ENCODE data around the gene FLNB.
"Not testable (repeated sequence)": the region's sequence is repeated elsewhere in the genome, so short reads cannot be mapped to it uniquely, and the experiment has no call there.

FLNB gene

DNA sequence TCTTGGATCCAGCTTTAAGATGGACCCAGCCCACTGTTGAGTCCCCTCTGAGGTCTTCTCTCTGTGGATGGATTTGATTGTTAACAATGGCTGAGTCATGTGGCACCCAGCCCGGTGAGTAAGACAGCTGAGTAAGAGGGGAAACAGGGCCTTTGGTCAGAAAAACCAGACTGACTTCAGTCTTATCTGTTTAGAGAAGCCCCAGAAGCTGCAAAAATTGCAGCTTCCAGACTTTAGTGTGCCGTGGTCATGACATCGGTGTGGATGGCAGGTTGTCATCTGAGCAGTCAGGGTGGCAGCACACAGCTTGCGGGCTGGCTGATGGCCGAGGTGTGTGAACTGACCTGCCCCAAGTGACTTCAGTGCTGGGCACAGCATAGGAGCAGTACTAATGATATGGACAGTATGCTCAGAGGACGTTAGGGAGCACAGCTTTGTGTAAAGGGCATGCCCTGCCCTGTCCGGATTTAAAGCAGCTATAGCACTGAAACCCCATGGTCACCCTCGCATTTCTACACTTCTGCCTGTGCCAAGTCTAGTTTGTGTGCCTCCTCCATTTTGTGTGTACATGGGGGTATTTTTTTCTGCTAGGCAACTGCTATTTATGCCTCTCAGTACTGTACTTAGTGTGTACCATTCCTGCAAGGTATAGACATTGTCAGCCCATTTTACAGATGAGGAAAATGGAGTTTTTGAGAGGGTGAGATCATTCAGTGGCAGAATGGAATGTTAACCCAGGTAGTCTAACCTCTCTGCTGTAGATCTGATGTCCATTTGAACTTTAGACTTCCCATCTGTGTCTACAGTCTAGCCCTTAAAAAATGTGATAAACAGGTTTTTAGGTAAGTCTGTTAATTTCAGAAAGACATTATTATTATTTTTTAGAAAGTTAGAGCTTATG, 44.4 kb downstream of the FLNB start:
- Histone ChIP-seq H3K9me3 (ENCODE audit: insufficient read depth, low read depth, low read length) (no peaks in the 10 kb centered on the region), H3K9me2 (replicated peaks; ENCODE audit: low read depth, low read length) (no peaks in the 10 kb centered on the region), H3K27me3 (ENCODE audit: insufficient read depth, low read length, poor library complexity, severe bottlenecking) (no peaks in the 10 kb centered on the region), H3K4me1 (ENCODE audit: insufficient read depth, low read length, poor library complexity, severe bottlenecking) (peaks cover 4% of the 10 kb centered on the region), H3K36me3 (ENCODE audit: insufficient read depth, low read length) (no peaks in the 10 kb centered on the region; the same call in 1 of the 2 replicates), H4K20me1 (ENCODE audit: insufficient read depth, low read length, poor library complexity, severe bottlenecking) (no peaks in the 10 kb centered on the region), H3K4me3 (ENCODE audit: low read length, poor library complexity, severe bottlenecking) (no peak overlapping the region), H3K9ac (ENCODE audit: low read depth, low read length, poor library complexity, severe bottlenecking) (no peak overlapping the region), H3K79me2 (ENCODE audit: insufficient read depth, low read length) (peaks cover 10% of the 10 kb centered on the region; the same call in 1 of the 2 replicates), H2AFZ (ENCODE audit: low read length) (no peak overlapping the region), H3K4me2 (ENCODE audit: low read depth, low read length, poor library complexity, severe bottlenecking) (no peak overlapping the region), H3F3A (ENCODE audit: low read depth) (no peaks in the 10 kb centered on the region)
- TF ChIP-seq, protein P1, sequence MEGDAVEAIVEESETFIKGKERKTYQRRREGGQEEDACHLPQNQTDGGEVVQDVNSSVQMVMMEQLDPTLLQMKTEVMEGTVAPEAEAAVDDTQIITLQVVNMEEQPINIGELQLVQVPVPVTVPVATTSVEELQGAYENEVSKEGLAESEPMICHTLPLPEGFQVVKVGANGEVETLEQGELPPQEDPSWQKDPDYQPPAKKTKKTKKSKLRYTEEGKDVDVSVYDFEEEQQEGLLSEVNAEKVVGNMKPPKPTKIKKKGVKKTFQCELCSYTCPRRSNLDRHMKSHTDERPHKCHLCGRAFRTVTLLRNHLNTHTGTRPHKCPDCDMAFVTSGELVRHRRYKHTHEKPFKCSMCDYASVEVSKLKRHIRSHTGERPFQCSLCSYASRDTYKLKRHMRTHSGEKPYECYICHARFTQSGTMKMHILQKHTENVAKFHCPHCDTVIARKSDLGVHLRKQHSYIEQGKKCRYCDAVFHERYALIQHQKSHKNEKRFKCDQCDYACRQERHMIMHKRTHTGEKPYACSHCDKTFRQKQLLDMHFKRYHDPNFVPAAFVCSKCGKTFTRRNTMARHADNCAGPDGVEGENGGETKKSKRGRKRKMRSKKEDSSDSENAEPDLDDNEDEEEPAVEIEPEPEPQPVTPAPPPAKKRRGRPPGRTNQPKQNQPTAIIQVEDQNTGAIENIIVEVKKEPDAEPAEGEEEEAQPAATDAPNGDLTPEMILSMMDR (conservative IDR thresholded peaks at IDR 0.05; ENCODE audit: low read length) = no peak
- no peak for TF ChIP-seq EZH2phosphoT487 (IDR thresholded peaks at IDR 0.05; ENCODE audit: borderline replicate concordance)

DNA sequence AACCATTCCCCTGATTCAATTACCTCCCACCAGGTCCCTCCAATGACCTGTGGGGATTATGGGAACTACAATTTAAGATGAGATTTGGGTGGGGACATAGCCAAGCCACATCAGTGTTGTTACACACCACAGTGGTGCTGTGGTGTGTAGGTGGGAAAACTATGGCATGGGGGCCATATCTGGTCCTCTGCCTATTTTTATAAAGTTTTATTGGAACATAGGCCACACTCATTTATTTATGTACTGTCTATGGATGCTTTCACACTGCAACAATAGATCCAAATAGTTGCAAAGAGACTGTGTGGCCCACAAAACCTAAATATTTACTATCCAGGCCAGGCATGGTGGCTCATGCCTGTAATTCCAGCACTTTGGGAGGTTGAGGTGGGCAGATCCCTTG, 46.4 kb downstream of the FLNB start:
- Histone ChIP-seq H3K36me3 (ENCODE audit: insufficient read depth, low read length) (no peaks in the 10 kb centered on the region; the same call in 1 of the 2 replicates), H3K9me2 (replicated peaks; ENCODE audit: low read depth, low read length) (no peaks in the 10 kb centered on the region), H3K79me2 (ENCODE audit: insufficient read depth, low read length) (peaks cover 10% of the 10 kb centered on the region; the same call in 1 of the 2 replicates), H4K20me1 (ENCODE audit: insufficient read depth, low read length, poor library complexity, severe bottlenecking) (no peaks in the 10 kb centered on the region), H3K4me3 (ENCODE audit: low read length, poor library complexity, severe bottlenecking) (no peak overlapping the region), H3K27me3 (ENCODE audit: insufficient read depth, low read length, poor library complexity, severe bottlenecking) (no peaks in the 10 kb centered on the region), H3K9ac (ENCODE audit: low read depth, low read length, poor library complexity, severe bottlenecking) (no peak overlapping the region), H3K4me2 (ENCODE audit: low read depth, low read length, poor library complexity, severe bottlenecking) (no peak overlapping the region), H2AFZ (ENCODE audit: low read length) (no peak overlapping the region), H3K4me1 (ENCODE audit: insufficient read depth, low read length, poor library complexity, severe bottlenecking) (peaks cover 4% of the 10 kb centered on the region), H3F3A (ENCODE audit: low read depth) (no peaks in the 10 kb centered on the region), H3K9me3 (ENCODE audit: insufficient read depth, low read depth, low read length) (no peaks in the 10 kb centered on the region)
- TF ChIP-seq, protein P1 (conservative IDR thresholded peaks at IDR 0.05; ENCODE audit: low read length) = no peak
- TF ChIP-seq EZH2phosphoT487 (IDR thresholded peaks at IDR 0.05; ENCODE audit: borderline replicate concordance) = no peak

DNA sequence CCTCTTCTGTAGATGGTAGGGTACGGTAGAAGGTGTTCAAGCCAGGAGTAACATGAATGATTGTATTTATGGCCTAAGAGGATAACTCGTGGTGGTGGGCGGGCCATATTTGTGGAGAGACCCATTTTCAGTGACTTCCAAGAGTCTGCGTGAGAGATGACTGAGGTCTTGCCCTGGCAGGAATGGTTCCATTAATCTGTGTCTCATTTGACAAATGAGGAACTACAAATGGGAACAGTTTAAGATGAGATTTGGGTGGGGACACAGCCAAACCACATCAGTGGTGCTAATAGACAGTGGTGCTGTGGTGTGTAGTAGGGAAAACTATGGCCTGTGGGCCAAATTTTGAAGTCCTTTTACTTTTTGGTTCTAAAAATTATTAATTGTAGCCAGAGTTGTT, 47.1 kb downstream of the FLNB start:
- H3F3A ChIP-seq (ENCODE audit: low read depth) = no peaks in the 10 kb centered on the region
- no peak overlapping the region for H3K4me3 ChIP-seq (ENCODE audit: low read length, poor library complexity, severe bottlenecking)
- H3K9me3 ChIP-seq (ENCODE audit: insufficient read depth, low read depth, low read length) = no peaks in the 10 kb centered on the region
- H3K9ac ChIP-seq (ENCODE audit: low read depth, low read length, poor library complexity, severe bottlenecking) = no peak overlapping the region
- no peaks in the 10 kb centered on the region for H4K20me1 ChIP-seq (ENCODE audit: insufficient read depth, low read length, poor library complexity, severe bottlenecking)
- H3K9me2 ChIP-seq (replicated peaks; ENCODE audit: low read depth, low read length) = no peaks in the 10 kb centered on the region
- H3K4me2 ChIP-seq (ENCODE audit: low read depth, low read length, poor library complexity, severe bottlenecking) = no peak overlapping the region
- no peaks in the 10 kb centered on the region; the same call in 1 of the 2 replicates for H3K36me3 ChIP-seq (ENCODE audit: insufficient read depth, low read length)
- TF ChIP-seq, protein P1 (conservative IDR thresholded peaks at IDR 0.05; ENCODE audit: low read length) = no peak
- TF ChIP-seq EZH2phosphoT487 (IDR thresholded peaks at IDR 0.05; ENCODE audit: borderline replicate concordance) = no peak
- H3K79me2 ChIP-seq (ENCODE audit: insufficient read depth, low read length) = peaks cover 10% of the 10 kb centered on the region; the same call in 1 of the 2 replicates
- no peak overlapping the region for H2AFZ ChIP-seq (ENCODE audit: low read length)
- peaks cover 4% of the 10 kb centered on the region for H3K4me1 ChIP-seq (ENCODE audit: insufficient read depth, low read length, poor library complexity, severe bottlenecking)
- H3K27me3 ChIP-seq (ENCODE audit: insufficient read depth, low read length, poor library complexity, severe bottlenecking) = no peaks in the 10 kb centered on the region

DNA sequence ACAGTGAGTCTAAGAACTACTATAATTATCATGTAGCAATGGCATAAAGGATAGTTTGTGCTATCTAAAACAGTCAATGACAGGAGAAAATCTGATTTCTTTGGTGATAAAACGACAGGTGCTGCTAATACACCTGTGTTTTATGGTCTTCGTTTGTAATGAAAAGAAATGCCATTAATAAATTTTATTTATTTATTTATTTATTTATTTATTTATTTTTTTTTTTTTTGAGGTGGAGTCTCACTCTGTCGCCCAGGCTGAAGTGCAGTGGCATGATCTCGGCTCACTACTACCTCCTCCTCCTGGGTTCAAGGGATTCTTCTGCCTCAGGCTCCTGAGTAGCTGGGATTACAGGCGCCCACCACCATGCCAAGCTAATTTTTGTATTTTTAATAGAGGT, 47.7 kb downstream of the FLNB start:
- not testable (repeated sequence) for H3K4me2 ChIP-seq (ENCODE audit: low read depth, low read length, poor library complexity, severe bottlenecking); H3K4me3 ChIP-seq (ENCODE audit: low read length, poor library complexity, severe bottlenecking); H3K9ac ChIP-seq (ENCODE audit: low read depth, low read length, poor library complexity, severe bottlenecking); H2AFZ ChIP-seq (ENCODE audit: low read length); H4K20me1 ChIP-seq (ENCODE audit: insufficient read depth, low read length, poor library complexity, severe bottlenecking); H3K36me3 ChIP-seq (ENCODE audit: insufficient read depth, low read length); H3K27me3 ChIP-seq (ENCODE audit: insufficient read depth, low read length, poor library complexity, severe bottlenecking); H3K9me3 ChIP-seq (ENCODE audit: insufficient read depth, low read depth, low read length); H3F3A ChIP-seq (ENCODE audit: low read depth); H3K4me1 ChIP-seq (ENCODE audit: insufficient read depth, low read length, poor library complexity, severe bottlenecking); H3K9me2 ChIP-seq (replicated peaks; ENCODE audit: low read depth, low read length); H3K79me2 ChIP-seq (ENCODE audit: insufficient read depth, low read length)

Data from Loucy (cell line).